K562 (cell line): ENCODE results near the gene NFYC.

Experiments used
- ARID4B ChIP-seq: sonication (generic); formaldehyde crosslinking; IDR thresholded peaks from 2 replicates; pipeline ENCODE4 v1.8.0; 2022; ENCODE audit warnings: mild to moderate bottlenecking, missing genetic modification reagents
- CEBPB ChIP-seq: fragments of 450-650 bp; IDR thresholded peaks from 2 replicates; pipeline ENCODE4 v1.6.1; 2016; ENCODE audit warnings: missing genetic modification characterization, missing compliant biosample characterization
- DEAF1 ChIP-seq: fragments of 450-650 bp; formaldehyde crosslinking; IDR thresholded peaks from 2 replicates; pipeline ENCODE4 v1.4.0; 2020; ENCODE audit warnings: mild to moderate bottlenecking, moderate library complexity
- PREB ChIP-seq: sonication (generic); formaldehyde crosslinking; IDR thresholded peaks from 2 replicates; pipeline ENCODE4 v1.8.1; 2023; ENCODE audit warnings: mild to moderate bottlenecking, missing genetic modification reagents
- SIN3A ChIP-seq, 2 experiments: fragments of 150-350 bp in 1 of 2; IDR thresholded peaks; 2 replicates each; pipeline ENCODE4 v1.6.1; 2011 to 2016; ENCODE audit warnings: borderline replicate concordance in 2 of 2, low read depth in 2 of 2, low read length in 2 of 2, mild to moderate bottlenecking in 2 of 2, moderate library complexity in 2 of 2; ENCODE audit not compliant: control insufficient read depth in 1 of 2
- SUPT5H ChIP-seq: fragments of 450-650 bp; IDR thresholded peaks from 2 replicates; pipeline ENCODE4 v1.6.1; 2016
- THAP12 ChIP-seq: fragments of 250-450 bp; sonication (Bioruptor Pico); IDR thresholded peaks from 2 replicates; pipeline ENCODE4 v1.9.0; 2021; ENCODE audit warnings: mild to moderate bottlenecking, inconsistent platforms
- ZBTB33 ChIP-seq: sonication (generic); formaldehyde crosslinking; IDR thresholded peaks from 2 replicates; pipeline ENCODE4 v1.8.1; 2023; ENCODE audit warnings: mild to moderate bottlenecking, missing genetic modification reagents
- ZFP36 ChIP-seq: fragments of 150-350 bp; IDR thresholded peaks from 2 replicates; pipeline ENCODE4 v1.6.1; 2018; ENCODE audit warnings: low read length, low read depth; ENCODE audit not compliant: partially characterized antibody
- ZNF134 ChIP-seq: fragments of 250-450 bp; sonication (Bioruptor Pico); conservative IDR thresholded peaks from 2 replicates; pipeline ENCODE4 v1.4.0; 2020
- ZNF449 ChIP-seq: fragments of 250-450 bp; sonication (Bioruptor Pico); IDR thresholded peaks from 2 replicates; pipeline ENCODE4 v1.8.0; 2022; ENCODE audit warnings: moderate library complexity, mild to moderate bottlenecking, inconsistent platforms
- TF ChIP-seq, protein P1 (sequence below), 3 experiments: IDR thresholded peaks in 2 of 3; conservative IDR thresholded peaks in 1 of 3; 2 replicates each; pipeline ENCODE4 v1.5.1; 2011 to 2012; ENCODE audit warnings: low read length in 3 of 3, mild to moderate bottlenecking in 3 of 3, control low read depth in 2 of 3, improper control_type of control experiment in 1 of 3, inconsistent platforms in 1 of 3, low read depth in 1 of 3, mixed read lengths in 1 of 3, moderate library complexity in 1 of 3; ENCODE audit not compliant: insufficient read depth in 2 of 3

GRCh38 chr1:40748841-40749718 is 57.6 kb downstream of the NFYC start:
- TF ChIP-seq DEAF1, result no peak
- TF ChIP-seq CEBPB, result no peak
- TF ChIP-seq THAP12 (CRISPR knock-in tag), result no peak
- TF ChIP-seq SUPT5H, result no peak
- TF ChIP-seq, protein P1, sequence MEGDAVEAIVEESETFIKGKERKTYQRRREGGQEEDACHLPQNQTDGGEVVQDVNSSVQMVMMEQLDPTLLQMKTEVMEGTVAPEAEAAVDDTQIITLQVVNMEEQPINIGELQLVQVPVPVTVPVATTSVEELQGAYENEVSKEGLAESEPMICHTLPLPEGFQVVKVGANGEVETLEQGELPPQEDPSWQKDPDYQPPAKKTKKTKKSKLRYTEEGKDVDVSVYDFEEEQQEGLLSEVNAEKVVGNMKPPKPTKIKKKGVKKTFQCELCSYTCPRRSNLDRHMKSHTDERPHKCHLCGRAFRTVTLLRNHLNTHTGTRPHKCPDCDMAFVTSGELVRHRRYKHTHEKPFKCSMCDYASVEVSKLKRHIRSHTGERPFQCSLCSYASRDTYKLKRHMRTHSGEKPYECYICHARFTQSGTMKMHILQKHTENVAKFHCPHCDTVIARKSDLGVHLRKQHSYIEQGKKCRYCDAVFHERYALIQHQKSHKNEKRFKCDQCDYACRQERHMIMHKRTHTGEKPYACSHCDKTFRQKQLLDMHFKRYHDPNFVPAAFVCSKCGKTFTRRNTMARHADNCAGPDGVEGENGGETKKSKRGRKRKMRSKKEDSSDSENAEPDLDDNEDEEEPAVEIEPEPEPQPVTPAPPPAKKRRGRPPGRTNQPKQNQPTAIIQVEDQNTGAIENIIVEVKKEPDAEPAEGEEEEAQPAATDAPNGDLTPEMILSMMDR (IDR thresholded peaks at IDR 0.05 in 2 of 3, conservative IDR thresholded peaks at IDR 0.05 in 1 of 3; ENCODE audit: insufficient read depth in 2 of 3, low read depth in 1 of 3, low read length in 3 of 3), result no peak
- TF ChIP-seq ZBTB33 (CRISPR knock-in tag), result no peak
- no peak for TF ChIP-seq ZNF449 (CRISPR knock-in tag)
- no peak for TF ChIP-seq SIN3A (IDR thresholded peaks at IDR 0.05; ENCODE audit: borderline replicate concordance in 2 of 2, control insufficient read depth in 1 of 2, low read depth in 2 of 2, low read length in 2 of 2)
- no peak for TF ChIP-seq ZNF134 (CRISPR knock-in tag)
- TF ChIP-seq ARID4B (CRISPR knock-in tag), result no peak
- TF ChIP-seq PREB (CRISPR knock-in tag), result no peak
- TF ChIP-seq ZFP36, result no peak
